AG09319 (cell line): ENCODE data around the gene ARIH1.
"Not testable (repeated sequence)": the region's sequence is repeated elsewhere in the genome, so short reads cannot be mapped to it uniquely, and the experiment has no call there.

Source experiments
- DNase-seq: peaks from one replicate; pipeline ENCODE4 v3.0.0-alpha.2; 2010; ENCODE audit warnings: low read depth; ENCODE audit errors: extremely low read depth
- TF ChIP-seq, protein P1 (sequence below): IDR thresholded peaks from 2 replicates; pipeline ENCODE4 v1.5.1; 2011; ENCODE audit warnings: low read depth, mild to moderate bottlenecking, inconsistent platforms, low read length, moderate library complexity

ARIH1 gene

DNA sequence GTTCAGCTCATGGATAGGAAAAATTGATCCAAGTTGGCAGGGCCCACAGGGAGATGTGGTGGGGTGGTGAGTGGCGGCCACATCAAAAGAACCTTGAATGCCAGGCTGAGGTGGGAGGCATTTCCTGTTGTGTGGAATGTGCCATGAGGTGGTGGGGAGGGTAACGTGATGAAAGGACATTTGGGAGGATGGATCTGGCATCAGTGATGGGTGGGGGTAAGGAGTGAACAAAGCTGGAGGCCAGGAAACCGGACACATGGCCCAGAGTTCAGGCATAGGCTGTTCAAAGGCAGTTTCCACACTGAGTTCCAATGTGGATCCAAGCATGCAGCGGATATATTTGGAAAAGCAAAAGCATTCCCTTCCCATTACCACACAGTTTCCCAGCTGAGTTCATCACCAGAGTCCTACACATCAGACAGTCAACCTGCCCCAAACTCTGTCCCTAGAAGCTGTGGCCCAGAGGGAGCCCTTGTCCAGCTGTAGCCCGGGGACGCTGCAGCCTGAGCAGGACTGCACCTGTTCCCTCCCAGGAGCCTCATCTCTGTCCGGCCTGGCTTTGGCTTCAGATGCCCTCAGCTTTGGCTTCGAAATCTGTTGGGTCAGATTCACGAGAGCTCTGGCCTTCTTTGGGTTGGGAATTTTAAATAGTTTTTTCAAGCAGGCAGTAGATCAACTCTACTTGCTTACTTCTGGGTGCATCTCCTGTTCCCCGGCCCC is 142.5 kb downstream of the ARIH1 start:
- DNase-seq, result no peak
- TF ChIP-seq, protein P1, sequence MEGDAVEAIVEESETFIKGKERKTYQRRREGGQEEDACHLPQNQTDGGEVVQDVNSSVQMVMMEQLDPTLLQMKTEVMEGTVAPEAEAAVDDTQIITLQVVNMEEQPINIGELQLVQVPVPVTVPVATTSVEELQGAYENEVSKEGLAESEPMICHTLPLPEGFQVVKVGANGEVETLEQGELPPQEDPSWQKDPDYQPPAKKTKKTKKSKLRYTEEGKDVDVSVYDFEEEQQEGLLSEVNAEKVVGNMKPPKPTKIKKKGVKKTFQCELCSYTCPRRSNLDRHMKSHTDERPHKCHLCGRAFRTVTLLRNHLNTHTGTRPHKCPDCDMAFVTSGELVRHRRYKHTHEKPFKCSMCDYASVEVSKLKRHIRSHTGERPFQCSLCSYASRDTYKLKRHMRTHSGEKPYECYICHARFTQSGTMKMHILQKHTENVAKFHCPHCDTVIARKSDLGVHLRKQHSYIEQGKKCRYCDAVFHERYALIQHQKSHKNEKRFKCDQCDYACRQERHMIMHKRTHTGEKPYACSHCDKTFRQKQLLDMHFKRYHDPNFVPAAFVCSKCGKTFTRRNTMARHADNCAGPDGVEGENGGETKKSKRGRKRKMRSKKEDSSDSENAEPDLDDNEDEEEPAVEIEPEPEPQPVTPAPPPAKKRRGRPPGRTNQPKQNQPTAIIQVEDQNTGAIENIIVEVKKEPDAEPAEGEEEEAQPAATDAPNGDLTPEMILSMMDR, result no peak

DNA sequence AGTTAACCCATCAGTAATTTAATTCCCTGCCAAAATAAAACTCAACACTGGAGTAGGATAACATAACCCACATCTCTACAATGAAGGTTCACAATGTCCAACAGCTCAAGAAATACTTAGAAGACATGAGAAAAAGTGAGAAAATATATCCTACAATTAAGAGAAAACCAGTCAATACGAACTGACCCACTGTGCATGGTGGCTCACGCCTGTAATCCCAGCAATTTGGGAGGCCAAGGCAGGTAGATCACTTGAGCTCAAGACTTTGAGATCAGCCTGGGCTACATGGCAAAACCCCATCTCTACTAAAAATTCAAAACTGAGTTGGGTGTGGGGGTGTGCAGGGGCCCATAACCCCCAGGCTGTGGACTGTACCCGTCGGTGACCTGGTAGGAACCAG is 149.7 kb downstream of the ARIH1 start:
- DNase-seq, result not testable (repeated sequence)

DNA sequence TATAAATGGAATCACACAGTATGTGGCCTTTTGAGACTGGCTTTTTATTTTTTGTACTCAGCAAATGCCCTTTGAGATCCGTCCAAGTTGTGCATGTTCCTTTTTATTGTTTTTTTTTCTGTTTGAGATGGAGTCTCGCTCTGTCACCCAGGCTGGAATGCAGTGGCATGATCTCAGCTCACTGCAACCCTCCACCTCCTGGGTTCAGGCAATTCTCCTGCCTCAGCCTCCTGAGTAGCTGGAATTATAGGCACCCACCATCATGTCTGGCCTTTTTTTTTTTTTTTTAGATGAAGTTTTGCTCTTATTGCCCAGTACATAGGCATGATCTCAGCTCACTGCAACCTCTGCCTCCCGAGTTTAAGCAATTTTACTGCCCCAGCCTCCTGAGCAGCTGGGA is 152.0 kb downstream of the ARIH1 start:
- DNase-seq, result not testable (repeated sequence)

DNA sequence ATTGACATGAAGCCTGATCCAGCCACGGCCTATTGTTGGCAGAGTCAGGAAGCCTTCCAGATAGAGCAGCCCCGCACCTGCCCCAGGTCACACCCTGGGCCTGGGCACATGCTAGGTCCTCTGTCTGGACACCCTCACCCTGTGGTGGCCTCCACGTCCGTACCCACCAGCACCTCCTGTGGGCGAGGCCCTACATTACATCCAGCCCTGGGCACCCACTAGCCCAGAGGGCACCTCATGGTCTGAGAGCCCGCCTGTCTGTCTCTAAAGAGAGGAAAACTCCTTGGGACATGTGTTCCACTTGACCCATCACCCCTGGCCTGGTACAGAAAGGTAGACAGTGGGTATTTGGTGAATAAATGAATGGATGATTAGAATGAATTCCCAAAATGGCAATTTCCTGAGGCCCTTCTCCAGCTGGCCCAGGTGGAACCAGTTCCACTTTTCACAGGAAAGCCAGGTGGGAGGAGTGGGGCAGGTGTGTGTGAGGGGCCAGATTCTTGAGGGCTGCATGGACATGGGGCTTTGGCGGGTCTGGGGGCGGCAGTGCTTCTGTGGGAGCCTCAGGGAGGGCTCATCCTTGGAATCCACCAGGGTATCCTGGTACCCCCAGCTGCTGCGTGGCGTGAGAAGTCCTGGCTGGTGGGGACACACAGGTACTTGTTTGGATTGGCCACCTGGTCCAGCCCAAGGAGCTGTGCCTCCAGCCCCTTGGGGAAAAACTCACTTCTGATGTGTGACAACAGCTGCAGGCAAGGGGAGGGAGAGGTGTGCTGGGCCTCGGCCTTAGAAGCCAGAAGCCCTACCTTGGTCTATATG is 154.3 kb downstream of the ARIH1 start:
- not testable (repeated sequence) for DNase-seq

DNA sequence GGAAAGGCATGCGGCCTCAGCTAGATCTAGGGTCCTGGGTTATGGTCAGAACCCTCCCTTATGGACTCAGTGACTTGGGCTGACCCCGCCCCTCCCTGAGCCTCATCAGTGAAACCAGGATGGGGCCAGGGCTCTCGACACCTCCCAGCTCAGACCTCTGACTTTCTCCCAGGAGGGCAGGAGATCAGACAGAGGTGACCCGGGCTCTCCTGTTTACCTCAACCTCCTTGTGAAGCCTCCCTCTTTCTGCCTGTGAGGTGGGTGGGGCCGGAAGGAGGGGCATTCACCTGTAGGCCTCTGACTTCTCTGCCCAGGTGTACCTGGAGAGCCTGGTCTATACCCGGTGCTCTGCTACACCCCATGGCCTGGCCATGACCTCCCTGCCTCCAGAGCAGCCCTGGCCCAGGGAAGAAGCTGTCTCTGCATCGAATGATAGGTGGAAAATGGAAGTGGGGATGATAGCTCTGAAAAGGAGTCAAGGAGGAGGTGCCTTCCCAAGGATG is 155.0 kb downstream of the ARIH1 start:
- not testable (repeated sequence) for DNase-seq

DNA sequence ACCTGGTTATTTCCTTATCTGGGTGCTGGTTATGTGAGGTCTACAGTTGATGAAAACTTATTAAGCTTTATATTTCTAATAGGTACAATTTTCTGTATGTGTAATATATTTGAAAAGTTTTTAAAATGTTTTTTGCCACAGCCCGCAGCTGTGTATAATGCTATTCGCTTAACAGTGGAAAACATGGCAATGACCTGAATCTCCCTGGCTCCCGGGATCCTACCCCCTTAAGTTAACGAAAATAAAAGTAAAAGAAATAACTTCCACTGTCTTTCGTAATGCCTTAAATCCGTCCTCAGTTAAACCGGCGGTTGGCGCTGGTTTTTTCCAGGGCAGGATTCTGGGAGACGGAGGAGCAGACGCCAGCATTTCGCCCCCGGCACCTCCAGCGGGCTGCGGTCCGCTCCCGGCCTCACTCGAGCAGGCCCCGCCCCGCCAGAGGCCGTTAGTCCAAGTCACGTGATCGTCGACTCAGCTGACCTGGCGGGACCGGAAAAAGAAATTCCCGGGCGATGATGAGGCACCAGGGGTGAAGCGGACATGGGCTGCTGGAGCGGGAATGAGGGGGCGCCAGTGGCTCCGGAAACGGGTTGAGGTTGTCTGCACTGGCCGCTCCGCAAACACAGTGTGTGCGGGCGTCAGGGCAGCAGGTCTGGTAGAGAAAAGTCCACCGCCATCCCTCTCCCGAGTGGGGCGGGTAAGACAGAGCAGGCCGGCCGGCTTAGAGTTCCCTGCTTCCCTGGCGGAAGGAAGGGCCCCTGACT is 162.6 kb downstream of the ARIH1 start:
- peak; percentile 51 for DNase-seq

DNA sequence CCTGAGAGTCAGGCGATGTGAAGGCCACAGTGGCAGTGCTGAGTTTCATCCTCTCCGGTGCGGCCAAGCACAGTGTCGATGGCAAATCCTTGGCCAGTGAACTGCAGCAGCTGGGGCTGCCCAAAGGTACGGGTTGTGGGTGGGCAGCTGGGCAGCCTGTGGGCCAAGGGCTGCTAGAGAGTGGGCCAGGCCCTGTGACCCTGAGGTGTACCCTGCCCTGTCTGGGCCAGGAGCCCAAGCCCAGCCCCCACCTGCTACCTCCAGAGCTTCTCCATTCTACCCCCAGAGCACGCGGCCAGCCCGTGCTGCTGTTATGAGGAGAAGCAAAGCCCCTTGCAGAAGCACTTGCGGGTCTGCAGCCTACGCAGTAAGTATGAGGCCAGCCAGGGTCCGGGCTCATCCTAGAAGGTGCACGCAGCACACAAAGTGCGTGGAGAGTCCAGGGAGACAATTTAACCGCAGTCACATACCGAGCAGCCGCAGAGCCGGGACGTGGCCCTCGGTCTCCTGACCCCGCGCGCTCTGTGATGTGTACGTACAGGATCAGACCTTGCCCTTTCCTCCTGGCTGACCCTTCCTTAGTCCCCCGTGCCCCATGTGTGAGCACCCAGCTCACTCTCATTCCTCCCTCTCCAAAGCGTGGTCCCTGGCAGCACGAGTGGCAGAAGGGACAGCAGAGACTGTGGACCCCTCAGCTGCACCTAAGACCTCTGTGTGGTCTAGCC is 165.8 kb downstream of the ARIH1 start:
- DNase-seq, result not testable (repeated sequence)

DNA sequence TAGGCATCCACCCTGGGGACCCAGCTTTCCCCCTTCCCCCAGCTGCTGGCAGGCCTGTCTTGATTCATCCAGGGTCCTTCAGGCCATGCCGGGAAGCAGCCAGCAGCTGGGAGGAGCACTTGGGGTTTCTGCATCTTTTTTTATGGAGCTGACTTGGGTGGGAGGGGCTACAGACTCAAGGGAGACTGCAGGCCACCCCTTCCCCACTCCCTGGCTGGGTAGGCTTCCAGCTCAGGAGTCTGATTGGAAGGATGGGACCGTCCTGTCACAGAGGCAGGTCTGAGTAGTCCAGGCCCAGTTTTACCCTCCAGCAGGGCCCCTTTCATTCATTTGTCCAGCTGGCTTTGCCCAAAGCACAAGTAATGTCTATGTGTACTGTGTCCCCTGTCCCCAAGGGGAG is 168.1 kb downstream of the ARIH1 start:
- DNase-seq, result not testable (repeated sequence)

DNA sequence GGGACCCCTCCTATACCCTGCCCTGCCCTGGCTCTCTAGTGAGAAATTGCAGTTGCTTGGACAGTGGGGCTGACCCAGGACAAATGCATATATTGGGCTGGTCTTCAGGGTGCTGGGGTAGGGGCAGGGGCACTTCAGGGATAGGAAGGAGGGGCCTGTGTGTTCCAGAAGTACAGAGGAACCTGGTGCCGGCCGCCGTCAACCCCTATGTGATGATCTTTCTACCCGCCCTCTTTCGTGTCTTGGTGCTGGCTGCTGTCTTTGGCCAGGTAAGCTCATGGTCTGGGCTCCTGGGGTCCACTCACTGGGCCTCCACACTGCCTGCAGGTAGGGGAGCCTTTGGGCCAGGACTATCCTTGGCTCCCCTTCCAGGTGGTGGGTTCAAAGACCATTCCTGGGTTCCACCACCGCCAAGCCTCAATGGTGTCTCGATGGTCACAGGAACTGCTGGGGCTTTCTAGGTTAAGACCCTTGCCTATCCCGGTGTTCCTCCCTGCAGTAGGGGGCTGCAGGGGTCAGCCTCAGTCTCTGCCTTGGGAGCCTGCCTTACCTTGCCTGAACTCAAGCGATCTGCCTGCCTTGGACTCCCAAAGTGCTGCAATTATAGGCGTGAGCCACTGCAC is 174.6 kb downstream of the ARIH1 start:
- not testable (repeated sequence) for DNase-seq
